ENCODE results near the gene NSDHL. TPM values are rescaled to one million over a fixed set of nuclear protein-coding genes. Genes with fewer than 3 reads are reported as not detected.

NSDHL gene
- total and polyA plus RNA-seq, 2 experiments from 2014 or later = 11.2 to 25.2 TPM

DNA sequence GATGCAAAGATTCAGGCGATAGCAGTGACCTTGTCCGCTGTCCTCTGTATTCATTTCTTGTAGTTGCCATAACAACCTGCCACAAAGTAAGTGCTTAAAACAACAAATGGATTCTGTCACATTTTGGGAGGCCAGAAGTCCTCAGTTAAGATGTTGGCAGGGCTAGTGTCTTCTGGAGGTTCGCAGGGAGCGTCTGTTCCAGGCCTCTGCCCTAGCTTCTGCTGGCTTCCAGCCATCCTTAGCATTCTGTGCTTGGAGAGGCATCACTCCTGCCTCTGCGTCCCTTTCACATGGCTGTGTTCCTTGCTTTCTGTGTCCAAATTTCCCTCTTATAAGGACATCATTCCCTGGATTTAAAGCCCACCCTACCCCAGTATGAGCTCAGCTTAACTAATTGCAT, 35.5 kb downstream of the NSDHL start:
- H3K27ac ChIP-seq = no peak overlapping the region
- H2AFZ ChIP-seq = no peak overlapping the region
- H3K27me3 ChIP-seq (replicated peaks; ENCODE audit: insufficient read depth) = no peaks in the 10 kb centered on the region
- TF ChIP-seq EZH2phosphoT487 (IDR thresholded peaks at IDR 0.05; ENCODE audit: insufficient read depth, low read depth) (no peak), EZH2 (IDR thresholded peaks at IDR 0.05; ENCODE audit: insufficient read depth, poor library complexity, severe bottlenecking) (no peak)
- no peak overlapping the region for H3K9ac ChIP-seq
- no peak overlapping the region for H3K4me3 ChIP-seq
- H3F3A ChIP-seq (ENCODE audit: insufficient read depth) = no peaks in the 10 kb centered on the region
- in situ Hi-C loops (cut with MboI) = no loop called here
- H3K9me2 ChIP-seq (ENCODE audit: insufficient read depth) = no peaks in the 10 kb centered on the region
- no peaks in the 10 kb centered on the region for H3K9me3 ChIP-seq (ENCODE audit: low read depth)
- no peaks in the 10 kb centered on the region for H3K4me1 ChIP-seq (ENCODE audit: insufficient read depth)
- H4K20me1 ChIP-seq (ENCODE audit: insufficient read depth) = no peaks in the 10 kb centered on the region
- H3K36me3 ChIP-seq (ENCODE audit: low read depth) = no peaks in the 10 kb centered on the region
- H3K79me2 ChIP-seq (ENCODE audit: insufficient read depth) = no peaks in the 10 kb centered on the region
- 64 to 69% methylated on average over 5 of the region's 5 CpGs for WGBS, 2 experiments (ENCODE audit: low coverage in 1 of 2, low lambda C conversion rate in 2 of 2, missing lambda C conversion rate in 2 of 2)
- no peak overlapping the region for H3K4me2 ChIP-seq (ENCODE audit: unreplicated experiment)
- no peak for DNase-seq

GRCh38 chrX:152869972-152870371, 39.1 kb downstream of the NSDHL start:
- no peak overlapping the region for H3K4me2 ChIP-seq (ENCODE audit: unreplicated experiment)
- no peaks in the 10 kb centered on the region for H4K20me1 ChIP-seq (ENCODE audit: insufficient read depth)
- H3K9me3 ChIP-seq (ENCODE audit: low read depth) = no peaks in the 10 kb centered on the region
- no peak overlapping the region for H3K27ac ChIP-seq
- H3F3A ChIP-seq (ENCODE audit: insufficient read depth) = no peaks in the 10 kb centered on the region
- no peak overlapping the region for H3K9ac ChIP-seq
- H3K27me3 ChIP-seq (replicated peaks; ENCODE audit: insufficient read depth) = no peaks in the 10 kb centered on the region
- WGBS, 2 experiments (ENCODE audit: low coverage in 1 of 2, low lambda C conversion rate in 2 of 2, missing lambda C conversion rate in 2 of 2) = 77 to 79% methylated on average over 7 of the region's 7 CpGs
- no peaks in the 10 kb centered on the region for H3K4me1 ChIP-seq (ENCODE audit: insufficient read depth)
- H3K9me2 ChIP-seq (ENCODE audit: insufficient read depth) = no peaks in the 10 kb centered on the region
- no peak overlapping the region for H2AFZ ChIP-seq
- no peak for DNase-seq
- in situ Hi-C loops (cut with MboI) = no loop called here
- no peaks in the 10 kb centered on the region for H3K36me3 ChIP-seq (ENCODE audit: low read depth)
- H3K79me2 ChIP-seq (ENCODE audit: insufficient read depth) = no peaks in the 10 kb centered on the region
- no peak for TF ChIP-seq EZH2 (IDR thresholded peaks at IDR 0.05; ENCODE audit: insufficient read depth, poor library complexity, severe bottlenecking)
- no peak for TF ChIP-seq EZH2phosphoT487 (IDR thresholded peaks at IDR 0.05; ENCODE audit: insufficient read depth, low read depth)
- no peak overlapping the region for H3K4me3 ChIP-seq

DNA sequence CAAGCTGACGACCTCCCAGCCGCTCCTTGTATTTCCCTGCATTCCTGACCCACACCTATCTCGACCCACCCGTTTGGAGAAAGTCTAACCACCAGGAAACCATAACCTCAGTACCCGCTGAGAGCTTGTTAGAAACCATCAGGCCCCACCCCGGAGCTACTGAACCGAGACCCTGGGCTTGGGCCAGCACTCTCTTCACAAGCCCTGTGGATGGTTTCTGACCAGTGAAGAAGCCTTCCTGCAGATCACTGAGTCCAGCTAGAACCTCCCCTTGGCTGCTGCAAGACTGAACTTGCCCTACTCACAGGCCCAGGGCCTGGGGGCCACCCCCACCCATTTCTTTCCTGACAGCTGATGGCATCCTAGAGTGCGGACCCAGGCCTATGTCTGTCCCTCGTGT, 40.4 kb downstream of the NSDHL start:
- H2AFZ ChIP-seq = no peak overlapping the region
- H3K4me1 ChIP-seq (ENCODE audit: insufficient read depth) = no peaks in the 10 kb centered on the region
- no peak overlapping the region for H3K9ac ChIP-seq
- H3K36me3 ChIP-seq (ENCODE audit: low read depth) = no peaks in the 10 kb centered on the region
- no peak overlapping the region for H3K4me3 ChIP-seq
- H3K27me3 ChIP-seq (replicated peaks; ENCODE audit: insufficient read depth) = no peaks in the 10 kb centered on the region
- H3K9me2 ChIP-seq (ENCODE audit: insufficient read depth) = no peaks in the 10 kb centered on the region
- H3F3A ChIP-seq (ENCODE audit: insufficient read depth) = no peaks in the 10 kb centered on the region
- no peak for TF ChIP-seq EZH2 (IDR thresholded peaks at IDR 0.05; ENCODE audit: insufficient read depth, poor library complexity, severe bottlenecking)
- TF ChIP-seq EZH2phosphoT487 (IDR thresholded peaks at IDR 0.05; ENCODE audit: insufficient read depth, low read depth) = no peak
- DNase-seq = no peak
- H3K4me2 ChIP-seq (ENCODE audit: unreplicated experiment) = no peak overlapping the region
- no peaks in the 10 kb centered on the region for H3K79me2 ChIP-seq (ENCODE audit: insufficient read depth)
- no peaks in the 10 kb centered on the region for H4K20me1 ChIP-seq (ENCODE audit: insufficient read depth)
- H3K27ac ChIP-seq = no peak overlapping the region
- 78 to 79% methylated on average over 5 to 7 of the region's 9 CpGs for WGBS, 2 experiments (ENCODE audit: low coverage in 1 of 2, low lambda C conversion rate in 2 of 2, missing lambda C conversion rate in 2 of 2)
- in situ Hi-C loops (cut with MboI) = no loop called here
- no peaks in the 10 kb centered on the region for H3K9me3 ChIP-seq (ENCODE audit: low read depth)

DNA sequence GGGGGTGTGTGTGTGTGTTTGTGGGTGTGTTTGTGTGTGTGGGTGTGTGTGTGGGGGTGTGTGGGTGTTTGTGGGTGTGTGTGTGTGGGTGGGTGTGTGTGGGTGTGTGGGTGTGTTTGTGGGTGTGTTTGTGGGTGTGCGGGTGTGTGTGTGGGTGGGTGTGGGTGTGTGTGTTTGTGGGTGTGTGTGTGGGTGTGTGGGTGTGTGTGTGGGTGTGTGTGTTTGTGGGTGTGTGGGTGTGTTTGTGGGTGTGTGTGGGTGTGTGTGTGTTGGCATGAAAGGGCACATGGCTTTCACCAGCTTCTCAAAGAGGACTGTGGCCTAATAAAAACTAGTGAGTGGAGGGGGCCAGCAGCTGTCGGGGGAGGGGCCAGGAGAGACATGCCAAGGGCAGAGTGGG, 41.7 kb downstream of the NSDHL start:
- H3K9ac ChIP-seq = no peak overlapping the region
- H3K9me2 ChIP-seq (ENCODE audit: insufficient read depth) = no peaks in the 10 kb centered on the region
- no peaks in the 10 kb centered on the region for H3K4me1 ChIP-seq (ENCODE audit: insufficient read depth)
- WGBS, 2 experiments (ENCODE audit: low coverage in 1 of 2, low lambda C conversion rate in 2 of 2, missing lambda C conversion rate in 2 of 2) = 94% methylated on average over 2 of the region's 2 CpGs; no CpG with 5 or more reads in 1 of the 2 experiments
- H3F3A ChIP-seq (ENCODE audit: insufficient read depth) = no peaks in the 10 kb centered on the region
- in situ Hi-C loops (cut with MboI) = no loop called here
- TF ChIP-seq EZH2 (IDR thresholded peaks at IDR 0.05; ENCODE audit: insufficient read depth, poor library complexity, severe bottlenecking) (no peak), EZH2phosphoT487 (IDR thresholded peaks at IDR 0.05; ENCODE audit: insufficient read depth, low read depth) (no peak)
- H3K4me2 ChIP-seq (ENCODE audit: unreplicated experiment) = no peak overlapping the region
- H3K79me2 ChIP-seq (ENCODE audit: insufficient read depth) = no peaks in the 10 kb centered on the region
- H3K36me3 ChIP-seq (ENCODE audit: low read depth) = no peaks in the 10 kb centered on the region
- H3K27me3 ChIP-seq (replicated peaks; ENCODE audit: insufficient read depth) = no peaks in the 10 kb centered on the region
- no peak overlapping the region for H2AFZ ChIP-seq
- H3K9me3 ChIP-seq (ENCODE audit: low read depth) = no peaks in the 10 kb centered on the region
- H4K20me1 ChIP-seq (ENCODE audit: insufficient read depth) = no peaks in the 10 kb centered on the region
- no peak overlapping the region for H3K27ac ChIP-seq
- H3K4me3 ChIP-seq = no peak overlapping the region
- no peak for DNase-seq

DNA sequence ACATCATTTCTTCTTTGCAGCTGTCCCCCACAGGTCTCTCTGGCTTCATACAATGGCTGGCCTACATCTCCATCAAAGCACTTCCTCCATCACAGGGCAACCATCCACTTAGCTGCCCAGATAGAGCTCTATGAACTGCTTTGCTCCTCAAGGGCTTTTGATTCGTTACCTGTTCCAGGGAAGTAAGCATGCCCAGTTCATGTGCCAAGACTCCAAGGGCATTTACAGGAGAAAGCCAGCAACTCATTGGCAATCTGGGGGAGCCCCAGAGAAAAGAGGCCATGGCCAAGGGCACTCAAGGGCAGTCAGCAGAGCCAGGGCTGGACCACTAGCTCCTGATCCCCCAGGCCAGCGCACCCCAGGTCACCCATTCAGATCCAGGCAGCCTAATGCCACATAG, 42.5 kb downstream of the NSDHL start:
- Histone ChIP-seq H3K9me3 (ENCODE audit: low read depth) (no peaks in the 10 kb centered on the region), H3K4me1 (ENCODE audit: insufficient read depth) (no peaks in the 10 kb centered on the region), H3K79me2 (ENCODE audit: insufficient read depth) (no peaks in the 10 kb centered on the region), H3K27me3 (replicated peaks; ENCODE audit: insufficient read depth) (no peaks in the 10 kb centered on the region), H2AFZ (no peak overlapping the region), H4K20me1 (ENCODE audit: insufficient read depth) (no peaks in the 10 kb centered on the region), H3K9me2 (ENCODE audit: insufficient read depth) (no peaks in the 10 kb centered on the region), H3K4me3 (no peak overlapping the region), H3K36me3 (ENCODE audit: low read depth) (no peaks in the 10 kb centered on the region), H3K4me2 (ENCODE audit: unreplicated experiment) (no peak overlapping the region), H3K9ac (no peak overlapping the region), H3K27ac (no peak overlapping the region), H3F3A (ENCODE audit: insufficient read depth) (no peaks in the 10 kb centered on the region)
- no peak for DNase-seq
- TF ChIP-seq EZH2phosphoT487 (IDR thresholded peaks at IDR 0.05; ENCODE audit: insufficient read depth, low read depth) = no peak
- no peak for TF ChIP-seq EZH2 (IDR thresholded peaks at IDR 0.05; ENCODE audit: insufficient read depth, poor library complexity, severe bottlenecking)
- in situ Hi-C loops (cut with MboI) = no loop called here
- WGBS, 2 experiments (ENCODE audit: low coverage in 1 of 2, low lambda C conversion rate in 2 of 2, missing lambda C conversion rate in 2 of 2) = 59 to 60% methylated on average over 2 of the region's 2 CpGs
